B cell (primary cell): ENCODE measurements around the gene NIPAL1.

Source experiments
- CTCF ChIP-seq: fragments of 200-600 bp; IDR thresholded peaks from one replicate; pipeline ENCODE4 v1.8.0; 2022; ENCODE audit warnings: antibody characterized with exemption, mild to moderate bottlenecking
- EZH2 ChIP-seq: IDR thresholded peaks from 2 replicates; pipeline ENCODE4 v1.6.1; 2012; ENCODE audit warnings: borderline replicate concordance, low read depth, mild to moderate bottlenecking, moderate library complexity, low read length; ENCODE audit not compliant: insufficient read depth, poor library complexity, severe bottlenecking

- TF ChIP-seq CTCF (no peak), EZH2 (no peak)
Measured at GRCh38 chr4:47968847-47969246, 47.7 kb upstream of the NIPAL1 start.
